Effector memory CD4-positive, alpha-beta T cell (primary cell): ENCODE results near the gene TMIE.
"Not testable (repeated sequence)": the region's sequence is repeated elsewhere in the genome, so short reads cannot be mapped to it uniquely, and the experiment has no call there.

Experiments
- DNase-seq, 3 donors: peaks; one replicate each; pipeline ENCODE4 v3.0.0-alpha.2; 2020
- H3K27ac ChIP-seq: 2 replicates; pipeline ENCODE4 v1.7.0; 2013; ENCODE audit warnings: mild to moderate bottlenecking, low read length, moderate library complexity; ENCODE audit not compliant: insufficient read depth, poor library complexity, severe bottlenecking
- H3K27me3 ChIP-seq: replicated peaks from 2 replicates; pipeline ENCODE4 v1.7.0; 2013; ENCODE audit warnings: mild to moderate bottlenecking, low read length; ENCODE audit not compliant: insufficient read depth, control insufficient read depth, poor library complexity, severe bottlenecking
- H3K36me3 ChIP-seq: 2 replicates; pipeline ENCODE4 v1.7.0; 2013; ENCODE audit warnings: mild to moderate bottlenecking, low read length, moderate library complexity; ENCODE audit not compliant: control insufficient read depth, insufficient read depth
- H3K4me1 ChIP-seq: 2 replicates; pipeline ENCODE4 v1.7.0; 2013; ENCODE audit warnings: low read length, mild to moderate bottlenecking; ENCODE audit not compliant: control insufficient read depth, insufficient read depth, poor library complexity, severe bottlenecking
- H3K4me3 ChIP-seq: 2 replicates; pipeline ENCODE4 v1.7.0; 2013; ENCODE audit warnings: low read length, low read depth, mild to moderate bottlenecking; ENCODE audit not compliant: insufficient read depth, poor library complexity, severe bottlenecking
- H3K9me3 ChIP-seq: 2 replicates; pipeline ENCODE4 v1.7.0; 2013; ENCODE audit warnings: mild to moderate bottlenecking, low read length, moderate library complexity; ENCODE audit not compliant: control insufficient read depth

TMIE gene

DNA sequence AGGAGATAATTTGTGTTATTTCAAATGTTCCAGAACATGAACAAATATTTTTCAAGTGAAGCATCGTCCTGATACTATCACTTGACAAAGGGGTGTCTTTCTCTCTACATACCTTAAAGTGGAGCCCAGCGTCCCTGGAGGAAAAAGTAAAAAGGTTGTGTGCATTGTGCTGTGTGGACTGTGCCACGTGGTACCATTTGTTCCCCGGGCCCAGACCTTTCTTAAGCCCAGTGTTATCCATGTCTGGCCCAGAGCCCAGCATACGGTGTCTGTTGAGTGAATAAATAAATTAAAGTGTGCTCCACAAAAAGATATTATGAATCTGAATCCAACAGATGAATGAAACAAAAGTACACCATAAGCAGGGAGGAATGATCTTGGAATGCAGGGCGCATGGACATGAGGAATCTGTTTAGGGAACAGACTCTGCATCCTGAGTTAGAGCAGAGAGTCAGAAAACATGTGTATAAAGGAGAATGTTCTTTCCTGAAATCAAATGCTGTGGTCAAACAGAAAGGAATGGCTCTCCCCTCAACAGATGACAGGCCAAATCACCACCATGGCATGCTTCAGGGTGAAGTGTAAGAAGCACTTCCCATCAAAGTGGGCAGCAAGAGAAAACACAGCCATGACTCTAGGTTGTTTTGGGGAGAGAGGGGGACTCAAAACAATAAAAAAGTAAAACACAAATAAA is 24.6 kb downstream of the TMIE start:
- H3K4me1 ChIP-seq: no peaks in the 10 kb centered on the region
- no peak overlapping the region for H3K27ac ChIP-seq
- no peaks in the 10 kb centered on the region for H3K9me3 ChIP-seq
- DNase-seq: no peak
- no peaks in the 10 kb centered on the region for H3K36me3 ChIP-seq
- H3K4me3 ChIP-seq: no peak overlapping the region
- no peaks in the 10 kb centered on the region for H3K27me3 ChIP-seq

DNA sequence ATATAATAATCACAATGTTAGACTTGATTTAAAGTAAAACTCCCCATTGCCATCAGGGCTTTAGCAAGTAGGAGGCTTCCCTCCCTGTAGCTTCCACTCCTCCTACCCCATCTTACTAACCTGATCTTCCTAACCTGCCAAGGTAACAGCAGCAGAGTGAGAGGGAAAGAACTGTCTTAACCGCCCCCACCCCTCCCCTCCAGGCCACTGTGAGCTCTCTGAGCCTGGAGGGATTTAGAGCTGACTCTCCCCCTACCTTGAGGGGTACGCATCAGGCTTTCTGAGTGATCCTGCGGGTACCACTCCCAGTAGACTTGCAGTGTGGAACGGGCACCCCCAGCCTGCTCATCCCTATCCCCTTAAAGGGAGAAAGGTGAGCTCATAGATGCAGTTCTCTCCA is 27.8 kb downstream of the TMIE start:
- Histone ChIP-seq H3K36me3 (no peaks in the 10 kb centered on the region), H3K4me3 (no peak overlapping the region), H3K9me3 (no peaks in the 10 kb centered on the region), H3K4me1 (no peaks in the 10 kb centered on the region), H3K27ac (no peak overlapping the region), H3K27me3 (no peaks in the 10 kb centered on the region)
- DNase-seq: no peak

DNA sequence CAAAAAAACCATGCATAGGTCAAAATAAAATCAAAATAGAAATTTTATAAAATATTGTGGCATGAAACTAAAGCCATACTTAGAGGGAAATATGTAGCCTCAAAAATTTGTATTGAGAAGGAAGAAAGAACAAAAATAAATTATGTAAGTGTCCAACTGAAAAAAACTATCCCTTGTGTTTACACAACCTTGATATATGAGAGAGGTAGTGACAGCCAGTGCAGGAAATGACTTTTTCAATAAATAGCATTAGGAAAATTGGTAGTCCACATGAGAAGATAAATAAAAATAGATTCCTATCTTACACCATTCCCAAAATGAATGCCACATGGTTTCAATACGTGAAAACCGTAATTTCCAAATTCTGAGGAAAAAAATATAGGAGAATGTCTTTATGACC is 29.6 kb downstream of the TMIE start:
- Histone ChIP-seq H3K9me3 (no peaks in the 10 kb centered on the region), H3K4me3 (no peak overlapping the region), H3K36me3 (no peaks in the 10 kb centered on the region), H3K27me3 (no peaks in the 10 kb centered on the region), H3K27ac (no peak overlapping the region), H3K4me1 (no peaks in the 10 kb centered on the region)
- DNase-seq: no peak

DNA sequence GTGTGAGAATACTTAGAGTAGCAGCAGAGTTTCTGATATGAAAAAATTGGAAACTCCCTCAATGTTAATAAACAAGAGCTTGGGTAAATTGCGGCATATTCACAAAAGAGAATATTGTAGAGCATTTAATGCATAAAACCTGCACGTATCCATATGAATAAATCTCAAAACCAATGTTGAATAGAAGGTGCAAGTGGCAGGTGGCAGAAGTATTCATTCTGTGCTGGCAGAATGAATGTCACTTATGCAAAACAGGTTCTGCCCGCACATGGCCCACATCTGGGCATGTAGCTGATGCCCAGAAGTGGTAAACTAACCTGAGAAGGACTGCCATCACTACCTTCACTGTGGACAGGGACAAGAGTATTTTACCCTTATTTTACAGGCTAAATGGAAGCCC is 30.6 kb downstream of the TMIE start:
- no peaks in the 10 kb centered on the region for H3K36me3 ChIP-seq
- H3K27me3 ChIP-seq: no peaks in the 10 kb centered on the region
- no peak overlapping the region for H3K27ac ChIP-seq
- H3K4me3 ChIP-seq: no peak overlapping the region
- no peaks in the 10 kb centered on the region for H3K9me3 ChIP-seq
- no peak for DNase-seq
- H3K4me1 ChIP-seq: no peaks in the 10 kb centered on the region

DNA sequence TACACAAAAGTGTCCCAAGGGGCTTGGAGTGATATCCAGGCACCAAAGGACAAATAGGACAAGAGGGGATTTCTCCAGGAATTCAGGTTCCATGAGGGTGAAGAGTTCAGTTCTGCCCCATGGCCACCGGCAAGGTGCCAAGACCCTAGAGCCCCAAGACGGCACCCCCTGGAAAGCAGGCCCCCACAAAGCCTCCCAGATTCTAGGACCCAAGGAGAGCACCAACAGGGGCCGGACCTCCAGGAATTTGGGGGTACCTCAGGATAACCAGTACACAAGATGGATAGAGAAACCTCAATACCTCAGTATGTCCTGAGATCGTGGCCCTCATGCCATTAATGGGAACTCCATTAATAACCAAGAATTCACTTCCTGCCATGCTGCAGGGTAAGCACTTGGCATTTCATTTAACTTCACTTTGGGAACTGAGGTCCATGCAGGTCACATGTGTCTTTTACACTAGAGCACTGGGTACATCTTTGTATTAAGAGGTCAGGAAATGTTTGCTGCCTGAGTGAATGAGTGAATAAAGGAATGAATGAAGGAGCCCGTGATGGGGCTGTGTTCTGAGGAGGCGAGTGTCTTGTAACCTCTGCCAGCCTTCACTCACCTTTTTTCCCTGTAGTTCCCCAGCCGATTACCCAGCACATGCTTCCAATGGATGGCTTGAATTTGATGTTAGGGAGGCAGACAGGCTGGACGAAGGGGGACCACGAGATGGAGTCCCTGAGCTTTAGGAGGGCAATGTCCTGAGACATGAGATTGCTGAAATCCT is 32.0 kb downstream of the TMIE start:
- no peaks in the 10 kb centered on the region for H3K27me3 ChIP-seq
- no peaks in the 10 kb centered on the region for H3K9me3 ChIP-seq
- DNase-seq: no peak
- no peaks in the 10 kb centered on the region for H3K4me1 ChIP-seq
- H3K4me3 ChIP-seq: no peak overlapping the region
- H3K27ac ChIP-seq: no peak overlapping the region
- H3K36me3 ChIP-seq: no peaks in the 10 kb centered on the region

DNA sequence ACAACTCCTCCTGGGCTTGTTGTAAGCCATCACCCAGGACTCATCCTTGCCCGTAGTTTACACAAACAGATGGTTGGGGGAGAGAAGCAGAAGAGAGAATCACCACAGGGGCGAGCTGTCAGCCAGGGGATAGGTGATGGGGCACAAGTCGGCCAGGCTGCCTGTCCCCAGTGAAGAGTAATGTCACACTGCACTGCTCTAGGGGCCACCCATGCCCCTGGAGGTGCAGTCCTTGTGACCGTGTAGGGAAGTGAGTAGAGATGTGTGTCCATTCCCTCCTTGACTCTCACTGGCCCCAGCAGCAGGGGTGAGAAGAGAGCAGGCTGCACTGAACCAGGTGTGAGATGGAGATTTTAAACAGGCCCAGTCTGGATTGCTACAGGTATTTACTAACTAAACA is 33.6 kb downstream of the TMIE start:
- Histone ChIP-seq H3K27me3 (no peaks in the 10 kb centered on the region), H3K36me3 (no peaks in the 10 kb centered on the region), H3K4me1 (no peaks in the 10 kb centered on the region), H3K4me3 (no peak overlapping the region), H3K27ac (no peak overlapping the region), H3K9me3 (no peaks in the 10 kb centered on the region)
- DNase-seq: no peak

DNA sequence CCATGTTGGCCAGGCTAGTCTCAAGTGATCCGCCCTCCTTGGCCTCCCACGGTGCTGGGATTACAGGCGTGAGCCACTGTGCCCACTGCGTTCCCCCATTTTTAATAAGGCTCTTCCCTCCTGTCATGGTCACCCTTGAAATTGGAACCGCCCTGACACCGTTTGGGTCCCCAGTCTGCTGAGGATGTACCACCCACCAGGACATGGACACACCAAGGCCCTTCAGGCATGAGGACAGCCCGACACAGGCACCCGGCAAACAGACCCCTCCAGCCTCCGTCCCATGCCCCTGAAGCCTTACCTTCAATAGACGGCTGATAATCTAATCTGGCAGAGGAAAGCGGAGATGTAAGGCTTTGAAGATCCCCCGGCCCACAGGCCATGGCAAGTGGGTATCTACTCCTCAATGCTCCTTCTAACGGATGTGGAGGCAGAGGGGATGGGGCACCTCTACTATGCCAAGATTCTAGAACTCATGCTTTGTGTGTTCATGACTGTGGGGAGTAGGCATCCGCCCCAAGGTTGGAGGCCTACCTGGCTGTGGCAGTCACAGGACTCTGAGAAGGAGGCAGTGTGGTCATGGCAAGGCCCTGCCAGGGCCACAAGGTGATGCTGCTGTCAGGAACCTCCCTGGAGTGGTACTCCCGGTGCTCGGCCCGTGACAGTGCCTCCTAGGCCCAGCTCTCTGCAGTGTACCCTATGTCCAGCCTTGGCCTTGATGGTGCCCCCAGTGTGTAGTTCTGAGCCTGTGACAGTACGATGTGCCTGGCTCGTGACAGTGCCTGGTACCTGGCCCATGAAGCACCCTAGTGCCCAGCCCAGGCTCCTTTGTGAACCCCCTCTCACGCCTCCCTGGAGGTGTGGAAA is 35.0 kb downstream of the TMIE start:
- DNase-seq: no peak
- H3K4me1 ChIP-seq: no peaks in the 10 kb centered on the region
- H3K27ac ChIP-seq: no peak overlapping the region
- no peaks in the 10 kb centered on the region for H3K9me3 ChIP-seq
- no peaks in the 10 kb centered on the region for H3K36me3 ChIP-seq
- H3K4me3 ChIP-seq: no peak overlapping the region
- no peaks in the 10 kb centered on the region for H3K27me3 ChIP-seq

DNA sequence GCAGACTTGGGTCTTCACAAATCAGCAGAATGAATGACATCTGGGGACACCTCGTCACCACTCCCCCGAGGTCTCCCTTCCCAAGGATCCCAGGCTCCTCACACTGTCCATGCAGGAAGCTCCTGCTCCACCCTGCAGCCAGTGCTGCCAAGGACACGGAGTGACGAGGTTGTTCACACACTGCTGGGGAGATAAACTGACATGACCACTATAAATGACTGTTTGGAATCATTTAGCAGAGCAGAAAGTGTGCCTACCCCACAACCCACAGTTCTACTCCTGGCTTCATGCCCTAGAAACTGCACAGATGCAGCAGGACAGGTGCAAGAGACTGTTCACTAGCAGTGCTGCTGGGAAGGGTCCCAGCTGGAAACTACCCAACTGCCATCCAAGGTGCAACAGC is 36.1 kb downstream of the TMIE start:
- Histone ChIP-seq H3K9me3 (no peaks in the 10 kb centered on the region), H3K36me3 (no peaks in the 10 kb centered on the region), H3K4me1 (no peaks in the 10 kb centered on the region), H3K27me3 (no peaks in the 10 kb centered on the region), H3K4me3 (no peak overlapping the region), H3K27ac (no peak overlapping the region)
- no peak for DNase-seq

DNA sequence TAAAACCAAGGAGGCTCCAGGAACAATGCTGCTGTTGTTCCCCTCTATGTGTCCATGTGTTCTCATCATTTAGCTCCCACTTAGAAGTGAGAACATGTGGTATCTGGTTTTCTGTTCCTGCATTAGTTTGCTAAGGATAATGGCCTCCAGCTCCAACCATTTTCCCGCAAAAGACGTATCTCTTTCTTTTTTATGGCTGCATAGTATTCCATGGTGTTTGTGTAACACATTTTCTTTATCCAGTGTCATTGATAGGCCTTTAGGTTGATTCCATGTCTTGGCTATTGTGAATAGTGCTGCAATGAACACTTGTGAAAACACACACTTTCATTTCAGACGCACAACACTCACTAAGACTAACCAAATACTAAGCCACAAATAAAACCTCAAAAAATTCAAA is 38.4 kb downstream of the TMIE start:
- H3K9me3 ChIP-seq, H3K27ac ChIP-seq, H3K4me3 ChIP-seq, H3K4me1 ChIP-seq, DNase-seq, H3K27me3 ChIP-seq, H3K36me3 ChIP-seq: not testable (repeated sequence)
